GM23338 (cell line): ENCODE measurements around the gene PGS1. TPM values are rescaled to one million over a fixed set of nuclear protein-coding genes. Genes with fewer than 3 reads are reported as not detected.
"Not testable (repeated sequence)": the region's sequence is repeated elsewhere in the genome, so short reads cannot be mapped to it uniquely, and the experiment has no call there.

Source experiments
- ATAC-seq: fragments of 200-7000 bp; cut with Tn5 transposase; 3 replicates; pipeline ENCODE4 v1.9.1; 2020
- DNase-seq: peaks from one replicate; pipeline ENCODE4 v3.0.0-alpha.2; 2015; ENCODE audit warnings: low spot score
- H2AFZ ChIP-seq: fragments of 200-600 bp; sonication (generic); 2 replicates; pipeline ENCODE4 v1.8.0; 2016; ENCODE audit warnings: antibody characterized with exemption, mild to moderate bottlenecking, moderate library complexity
- H3F3A ChIP-seq: fragments of 200-600 bp; sonication (generic); replicated peaks from 2 replicates; pipeline ENCODE4 v1.8.0; 2017; ENCODE audit warnings: antibody characterized with exemption, mixed run types, low read depth
- H3K27ac ChIP-seq: fragments of 200-600 bp; sonication (generic); 2 replicates; pipeline ENCODE4 v1.6.1; 2016; ENCODE audit warnings: low read depth
- H3K27me3 ChIP-seq: fragments of 200-600 bp; sonication (generic); 2 replicates; pipeline ENCODE4 v1.8.0; 2016; ENCODE audit warnings: mild to moderate bottlenecking, mixed run types, moderate library complexity; ENCODE audit not compliant: insufficient read depth
- H3K36me3 ChIP-seq: fragments of 200-600 bp; sonication (generic); 2 replicates; pipeline ENCODE4 v1.8.0; 2016; ENCODE audit warnings: mild to moderate bottlenecking; ENCODE audit not compliant: insufficient read depth
- H3K4me1 ChIP-seq: fragments of 200-600 bp; sonication (generic); 2 replicates; pipeline ENCODE4 v1.8.0; 2016; ENCODE audit warnings: mild to moderate bottlenecking, moderate library complexity; ENCODE audit not compliant: insufficient read depth
- H3K4me2 ChIP-seq: fragments of 200-600 bp; sonication (generic); 2 replicates; pipeline ENCODE4 v1.7.1; 2017; ENCODE audit warnings: mixed run types
- H3K4me3 ChIP-seq: fragments of 200-600 bp; sonication (generic); 2 replicates; pipeline ENCODE4 v1.6.1; 2016; ENCODE audit warnings: mixed run types
- H3K79me2 ChIP-seq: fragments of 200-600 bp; sonication (generic); replicated peaks from 2 replicates; pipeline ENCODE4 v1.8.0; 2017; ENCODE audit warnings: mild to moderate bottlenecking; ENCODE audit not compliant: insufficient read depth
- H3K9me2 ChIP-seq: fragments of 200-600 bp; sonication (generic); 2 replicates; pipeline ENCODE4 v1.8.0; 2017; ENCODE audit not compliant: insufficient read depth
- H4K20me1 ChIP-seq: fragments of 200-600 bp; sonication (generic); replicated peaks from 2 replicates; pipeline ENCODE4 v1.8.0; 2017; ENCODE audit warnings: mild to moderate bottlenecking; ENCODE audit not compliant: insufficient read depth
- H3K27ac Mint-ChIP-seq: 2 replicates; pipeline ENCODE4 v1.8.0; 2020; ENCODE audit warnings: inconsistent platforms, mild to moderate bottlenecking, moderate library complexity, mixed read lengths
- H3K27me3 Mint-ChIP-seq: 3 replicates; pipeline ENCODE4 v1.8.0; 2022; ENCODE audit warnings: low read depth, mild to moderate bottlenecking, moderate library complexity, mixed read lengths, inconsistent platforms; ENCODE audit not compliant: insufficient read depth, poor library complexity
- H3K36me3 Mint-ChIP-seq: 3 replicates; pipeline ENCODE4 v1.8.0; 2021; ENCODE audit warnings: low read depth, mild to moderate bottlenecking, inconsistent platforms, moderate library complexity, mixed read lengths
- H3K4me1 Mint-ChIP-seq: 3 replicates; pipeline ENCODE4 v1.8.0; 2020; ENCODE audit warnings: mild to moderate bottlenecking, inconsistent platforms, mixed read lengths
- H3K4me3 Mint-ChIP-seq: 3 replicates; pipeline ENCODE4 v1.8.0; 2021; ENCODE audit warnings: moderate library complexity, mild to moderate bottlenecking, inconsistent platforms, mixed read lengths
- H3K9me3 Mint-ChIP-seq: 3 replicates; pipeline ENCODE4 v1.8.0; 2020; ENCODE audit warnings: moderate library complexity, mild to moderate bottlenecking, inconsistent platforms, mixed read lengths
- ZNF462 ChIP-seq: fragments of 250-450 bp; sonication (Bioruptor Pico); IDR thresholded peaks from 2 replicates; pipeline ENCODE4 v1.5.0; 2020; ENCODE audit warnings: mild to moderate bottlenecking, moderate library complexity
- polyA plus RNA-seq: library from polyadenylated mRNA; unstranded; fragments of >200 nt; fragmentation: Nextera tagmentation; extraction: Ambion mirVana; gene quantifications from 2 replicates; pipeline ENCODE4 v1.2.1, GENCODE V29; 2016
- total RNA-seq: library from RNA; depleted of rRNA; stranded (reverse); fragments of >200 nt; shearing (Covaris generic); gene quantifications from 2 replicates; pipeline ENCODE4 v1.2.3, GENCODE V29; 2014
- TF ChIP-seq, protein P1 (sequence below), 2 experiments: fragments of 200-600 bp in 1 of 2; sonication (generic) in 1 of 2; conservative IDR thresholded peaks; 2 replicates each; pipeline versions ENCODE4 v1.5.1 to v1.6.1; 2016 to 2017; ENCODE audit warnings: antibody characterized with exemption in 2 of 2, low read depth in 2 of 2, mild to moderate bottlenecking in 2 of 2, moderate library complexity in 1 of 2

Gene PGS1
- total and polyA plus RNA-seq, 2 experiments from 2014 or later = 43.9 to 67.1 TPM

- Histone ChIP-seq H4K20me1 (no peaks in the 10 kb centered on the region), H3K27ac (no peak overlapping the region), H3K27me3 (no peaks in the 10 kb centered on the region), H3K79me2 (no peaks in the 10 kb centered on the region), H2AFZ (no peak overlapping the region), H3K4me2 (no peak overlapping the region), H3K4me3 (no peak overlapping the region), H3K36me3 (no peaks in the 10 kb centered on the region), H3F3A (peaks cover 2% of the 10 kb centered on the region; the same call in 1 of the 2 replicates), H3K9me2 (no peaks in the 10 kb centered on the region), H3K4me1 (peaks cover 11% of the 10 kb centered on the region; the same call in 1 of the 2 replicates)
- Mint-ChIP-seq H3K36me3 (no peaks in the 10 kb centered on the region; the same call in 2 of the 3 replicates), H3K4me1 (peaks cover 20% of the 10 kb centered on the region), H3K4me3 (no peak overlapping the region), H3K27ac (no peak overlapping the region), H3K9me3 (peaks cover 2% of the 10 kb centered on the region; the same call in 1 of the 3 replicates), H3K27me3 (peaks cover 12% of the 10 kb centered on the region)
- ATAC-seq (no peak), DNase-seq (no peak)
- TF ChIP-seq, protein P1, sequence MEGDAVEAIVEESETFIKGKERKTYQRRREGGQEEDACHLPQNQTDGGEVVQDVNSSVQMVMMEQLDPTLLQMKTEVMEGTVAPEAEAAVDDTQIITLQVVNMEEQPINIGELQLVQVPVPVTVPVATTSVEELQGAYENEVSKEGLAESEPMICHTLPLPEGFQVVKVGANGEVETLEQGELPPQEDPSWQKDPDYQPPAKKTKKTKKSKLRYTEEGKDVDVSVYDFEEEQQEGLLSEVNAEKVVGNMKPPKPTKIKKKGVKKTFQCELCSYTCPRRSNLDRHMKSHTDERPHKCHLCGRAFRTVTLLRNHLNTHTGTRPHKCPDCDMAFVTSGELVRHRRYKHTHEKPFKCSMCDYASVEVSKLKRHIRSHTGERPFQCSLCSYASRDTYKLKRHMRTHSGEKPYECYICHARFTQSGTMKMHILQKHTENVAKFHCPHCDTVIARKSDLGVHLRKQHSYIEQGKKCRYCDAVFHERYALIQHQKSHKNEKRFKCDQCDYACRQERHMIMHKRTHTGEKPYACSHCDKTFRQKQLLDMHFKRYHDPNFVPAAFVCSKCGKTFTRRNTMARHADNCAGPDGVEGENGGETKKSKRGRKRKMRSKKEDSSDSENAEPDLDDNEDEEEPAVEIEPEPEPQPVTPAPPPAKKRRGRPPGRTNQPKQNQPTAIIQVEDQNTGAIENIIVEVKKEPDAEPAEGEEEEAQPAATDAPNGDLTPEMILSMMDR (conservative IDR thresholded peaks at IDR 0.05; ENCODE audit: low read depth in 2 of 2) = no peak
- TF ChIP-seq ZNF462 (CRISPR knock-in tag) = no peak
Observed at GRCh38 chr17:78330570-78331224, 47.8 kb upstream of the PGS1 start.

- peaks cover 12% of the 10 kb centered on the region for H3K27me3 Mint-ChIP-seq
- H3K4me3 Mint-ChIP-seq, H3K4me2 ChIP-seq, H3K27me3 ChIP-seq, H3K9me2 ChIP-seq, H3K36me3 Mint-ChIP-seq, H4K20me1 ChIP-seq, H3F3A ChIP-seq, H2AFZ ChIP-seq, H3K4me3 ChIP-seq, H3K9me3 Mint-ChIP-seq, H3K27ac ChIP-seq, ATAC-seq, H3K27ac Mint-ChIP-seq, DNase-seq, H3K79me2 ChIP-seq, H3K36me3 ChIP-seq: not testable (repeated sequence)
- H3K4me1 ChIP-seq = peaks cover 11% of the 10 kb centered on the region; the same call in 1 of the 2 replicates
- peaks cover 17% of the 10 kb centered on the region for H3K4me1 Mint-ChIP-seq
Observed at GRCh38 chr17:78331355-78331754, 47.1 kb upstream of the PGS1 start.
